GM06990 (cell line): ENCODE measurements around the gene COMMD2.

Experiments used
- DNase-seq: peaks from one replicate; pipeline ENCODE4 v3.0.0-alpha.2; 2011; ENCODE audit not compliant: insufficient read length; ENCODE audit errors: extremely low read depth
- H3K27me3 ChIP-seq: replicated peaks from 2 replicates; pipeline ENCODE4 v1.6.0; 2011; ENCODE audit warnings: low read length; ENCODE audit not compliant: control insufficient read depth, insufficient read depth
- H3K36me3 ChIP-seq: 2 replicates; pipeline ENCODE4 v1.5.1; 2011; ENCODE audit warnings: low read length; ENCODE audit not compliant: control insufficient read depth, insufficient read depth
- H3K4me3 ChIP-seq: replicated peaks from 2 replicates; pipeline ENCODE4 v1.5.1; 2011; ENCODE audit warnings: low read depth, mild to moderate bottlenecking, control low read depth, low read length
- CTCF ChIP-seq: IDR thresholded peaks from 2 replicates; pipeline ENCODE4 v1.5.1; 2011; ENCODE audit warnings: low read length, control low read depth, mild to moderate bottlenecking, inconsistent platforms; ENCODE audit not compliant: insufficient read depth, poor library complexity, severe bottlenecking

COMMD2 gene

GRCh38 chr3:149752051-149752787, at the start of gene COMMD2:
COMMD2 (minus strand) TSS chr3:149752489; CDS start chr3:149752444, 45 bp downstream.
- peak; percentile 37 for TF ChIP-seq CTCF
- peaks cover 5% of the 10 kb centered on the region for H3K36me3 ChIP-seq
- peak within 1 kb of the TSS; percentile 83 for H3K4me3 ChIP-seq
- H3K27me3 ChIP-seq, result no peaks in the 10 kb centered on the region
- DNase-seq, result peak; percentile 90

GRCh38 chr3:149801639-149802038, 49.4 kb upstream of the COMMD2 start:
- H3K27me3 ChIP-seq, result no peaks in the 10 kb centered on the region

GRCh38 chr3:149801195-149801594, 48.9 kb upstream of the COMMD2 start:
- no peak overlapping the region for H3K4me3 ChIP-seq
- no peaks in the 10 kb centered on the region for H3K27me3 ChIP-seq
- no peak for DNase-seq
- no peaks in the 10 kb centered on the region for H3K36me3 ChIP-seq
- TF ChIP-seq CTCF, result no peak

More at GRCh38 chr3:149801639-149802038, 49.4 kb upstream of the COMMD2 start:
- Histone ChIP-seq H3K4me3 (no peak overlapping the region), H3K36me3 (no peaks in the 10 kb centered on the region)
- no peak for TF ChIP-seq CTCF
- no peak for DNase-seq

GRCh38 chr3:149800693-149801092, 48.4 kb upstream of the COMMD2 start:
- Histone ChIP-seq H3K27me3 (no peaks in the 10 kb centered on the region), H3K36me3 (no peaks in the 10 kb centered on the region), H3K4me3 (no peak overlapping the region)
- TF ChIP-seq CTCF, result no peak
- no peak for DNase-seq

GRCh38 chr3:149796026-149796425, 43.7 kb upstream of the COMMD2 start:
- no peaks in the 10 kb centered on the region for H3K36me3 ChIP-seq
- no peak for DNase-seq
- no peaks in the 10 kb centered on the region for H3K27me3 ChIP-seq
- H3K4me3 ChIP-seq, result no peak overlapping the region
- TF ChIP-seq CTCF, result no peak
